Transverse colon (tissue), 3 donors: ENCODE results near the gene TMEM190.

Source experiments
- POLR2A ChIP-seq: fragments of 450-650 bp; IDR thresholded peaks from one replicate; pipeline ENCODE4 v1.6.1; 2016; ENCODE audit warnings: antibody characterized with exemption, mild to moderate bottlenecking, moderate library complexity
- TF ChIP-seq, protein P1 (sequence below), 5 experiments: fragments of 200-600 bp in 3 of 5; fragments of 450-650 bp in 2 of 5; sonication (generic) in 3 of 5; IDR thresholded peaks; 1 replicate in 2 of 5; 2 replicates in 3 of 5; pipeline ENCODE4 v1.5.1; 2016 to 2017; ENCODE audit warnings: antibody characterized with exemption in 5 of 5, inconsistent platforms in 3 of 5, mild to moderate bottlenecking in 2 of 5, moderate library complexity in 1 of 5

DNA sequence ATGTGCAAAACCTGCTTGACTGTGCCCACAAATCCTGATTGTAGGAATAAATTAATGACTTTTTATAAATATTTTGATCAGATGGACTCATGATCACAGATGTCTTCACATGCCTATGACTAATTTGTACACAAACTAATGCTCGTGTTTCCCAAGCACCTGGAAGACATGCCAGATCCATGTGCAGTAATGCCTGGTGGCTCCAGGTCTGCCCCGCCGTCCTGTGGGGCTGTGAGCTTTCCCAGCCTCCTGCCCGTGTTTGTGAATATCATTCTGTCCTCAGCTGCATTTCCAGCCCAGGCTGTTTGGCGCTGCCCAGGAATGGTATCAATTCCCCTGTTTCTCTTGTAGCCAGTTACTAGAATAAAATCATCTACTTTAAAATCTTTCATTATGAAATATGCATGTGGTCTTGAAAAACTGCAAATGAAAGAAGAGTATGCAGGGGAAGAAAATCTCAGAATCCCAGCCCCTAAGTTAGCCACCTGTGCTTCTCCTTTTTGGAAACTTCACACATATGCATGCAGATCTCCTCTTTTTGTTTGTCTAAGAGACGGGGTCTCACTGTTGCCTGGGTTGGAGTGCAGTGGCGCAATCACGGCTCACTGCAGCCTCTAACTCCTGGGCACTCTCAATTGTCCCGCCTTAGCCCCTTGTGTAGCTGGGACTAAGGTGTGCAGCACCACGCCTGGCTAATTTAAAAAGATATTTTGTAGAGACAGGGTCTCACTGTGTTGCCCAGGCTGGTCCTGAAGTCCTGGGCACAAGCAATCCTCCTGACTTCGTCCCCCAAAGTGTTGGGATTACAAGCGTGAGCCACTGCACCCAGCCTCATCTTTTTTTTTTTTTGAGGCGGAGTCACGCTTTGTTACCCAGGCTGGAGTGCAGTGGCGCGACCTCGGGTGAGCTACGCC is 15.3 kb downstream of the TMEM190 start:
- TF ChIP-seq, protein P1, sequence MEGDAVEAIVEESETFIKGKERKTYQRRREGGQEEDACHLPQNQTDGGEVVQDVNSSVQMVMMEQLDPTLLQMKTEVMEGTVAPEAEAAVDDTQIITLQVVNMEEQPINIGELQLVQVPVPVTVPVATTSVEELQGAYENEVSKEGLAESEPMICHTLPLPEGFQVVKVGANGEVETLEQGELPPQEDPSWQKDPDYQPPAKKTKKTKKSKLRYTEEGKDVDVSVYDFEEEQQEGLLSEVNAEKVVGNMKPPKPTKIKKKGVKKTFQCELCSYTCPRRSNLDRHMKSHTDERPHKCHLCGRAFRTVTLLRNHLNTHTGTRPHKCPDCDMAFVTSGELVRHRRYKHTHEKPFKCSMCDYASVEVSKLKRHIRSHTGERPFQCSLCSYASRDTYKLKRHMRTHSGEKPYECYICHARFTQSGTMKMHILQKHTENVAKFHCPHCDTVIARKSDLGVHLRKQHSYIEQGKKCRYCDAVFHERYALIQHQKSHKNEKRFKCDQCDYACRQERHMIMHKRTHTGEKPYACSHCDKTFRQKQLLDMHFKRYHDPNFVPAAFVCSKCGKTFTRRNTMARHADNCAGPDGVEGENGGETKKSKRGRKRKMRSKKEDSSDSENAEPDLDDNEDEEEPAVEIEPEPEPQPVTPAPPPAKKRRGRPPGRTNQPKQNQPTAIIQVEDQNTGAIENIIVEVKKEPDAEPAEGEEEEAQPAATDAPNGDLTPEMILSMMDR (IDR thresholded peaks at IDR 0.05), result no peak
- no peak for TF ChIP-seq POLR2A
